ENCODE results near the gene WSCD1.

WSCD1 gene

GRCh38 chr17:6159541-6160231, 89.5 kb downstream of the WSCD1 start:
- CTCF ChIA-PET: no interaction called here
- Histone ChIP-seq H3K4me1 (ENCODE audit: control insufficient read depth, insufficient read depth, low read length) (peaks cover 28% of the 10 kb centered on the region), H3K36me3 (ENCODE audit: control insufficient read depth in 2 of 2, insufficient read depth in 1 of 2, low read length in 2 of 2) (no peaks in the 10 kb centered on the region), H3K4me3 (ENCODE audit: low read depth, low read length) (no peak overlapping the region), H3K27ac (ENCODE audit: extremely low read depth, low read depth, low read length) (no peak overlapping the region), H3K9me3 (ENCODE audit: control insufficient read depth, insufficient read depth, low read depth, low read length) (no peaks in the 10 kb centered on the region)
- POLR2A ChIA-PET: no interaction called here
- TF ChIP-seq PRDM10 (tag by site-specific recombination; IDR thresholded peaks at IDR 0.05): no peak
- no peak for TF ChIP-seq ZNF548 (tag by site-specific recombination; IDR thresholded peaks at IDR 0.05)
- TF ChIP-seq ZBTB8A (tag by site-specific recombination; IDR thresholded peaks at IDR 0.05): no peak
- no peak for TF ChIP-seq ZNF112 (tag by site-specific recombination; IDR thresholded peaks at IDR 0.05)
- no peak for TF ChIP-seq HOXA7 (CRISPR knock-in tag; IDR thresholded peaks at IDR 0.05; ENCODE audit: borderline replicate concordance)

DNA sequence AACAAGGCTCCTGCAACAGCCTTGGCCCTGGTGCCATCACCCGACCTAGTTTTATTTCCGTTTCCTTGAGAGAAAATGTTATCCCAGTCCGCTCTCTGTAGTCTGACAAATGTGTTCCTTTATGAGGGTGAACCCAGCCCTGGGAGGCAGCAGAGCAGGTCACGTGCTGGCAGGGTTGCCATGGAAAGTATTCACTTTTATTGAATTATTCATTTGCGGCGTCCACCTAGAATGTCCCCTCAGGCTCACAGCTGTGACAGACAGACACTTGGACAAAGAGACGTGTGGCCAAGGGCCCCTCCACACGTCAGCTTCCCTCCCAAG, 90.0 kb downstream of the WSCD1 start:
- H3K4me3 ChIP-seq (ENCODE audit: low read depth, low read length): no peak overlapping the region
- no peak overlapping the region for H3K27ac ChIP-seq (ENCODE audit: extremely low read depth, low read depth, low read length)
- H3K9me3 ChIP-seq (ENCODE audit: control insufficient read depth, insufficient read depth, low read depth, low read length): no peaks in the 10 kb centered on the region
- TF ChIP-seq, protein P1, sequence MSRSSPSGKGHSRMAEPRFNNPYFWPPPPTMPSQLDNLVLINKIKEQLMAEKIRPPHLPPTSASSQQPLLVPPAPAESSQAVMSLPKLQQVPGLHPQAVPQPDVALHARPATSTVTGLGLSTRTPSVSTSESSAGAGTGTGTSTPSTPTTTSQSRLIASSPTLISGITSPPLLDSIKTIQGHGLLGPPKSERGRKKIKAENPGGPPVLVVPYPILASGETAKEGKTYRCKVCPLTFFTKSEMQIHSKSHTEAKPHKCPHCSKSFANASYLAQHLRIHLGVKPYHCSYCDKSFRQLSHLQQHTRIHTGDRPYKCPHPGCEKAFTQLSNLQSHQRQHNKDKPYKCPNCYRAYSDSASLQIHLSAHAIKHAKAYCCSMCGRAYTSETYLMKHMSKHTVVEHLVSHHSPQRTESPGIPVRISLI (tag by site-specific recombination; IDR thresholded peaks at IDR 0.05): no peak
- TF ChIP-seq ZNF2 (tag by site-specific recombination; IDR thresholded peaks at IDR 0.05) (no peak), ZNF654 (tag by site-specific recombination; IDR thresholded peaks at IDR 0.05; ENCODE audit: low read depth) (no peak), ZNF792 (tag by site-specific recombination; IDR thresholded peaks at IDR 0.05) (no peak), KLF16 (tag by site-specific recombination; IDR thresholded peaks at IDR 0.05) (no peak), ZNF501 (tag by site-specific recombination; IDR thresholded peaks at IDR 0.05) (no peak), OVOL3 (tag by site-specific recombination; IDR thresholded peaks at IDR 0.05) (no peak), ZNF624 (tag by site-specific recombination; IDR thresholded peaks at IDR 0.05) (no peak), ZBTB26 (tag by site-specific recombination; optimal IDR thresholded peaks at IDR 0.05) (no peak), ZNF416 (tag by site-specific recombination; IDR thresholded peaks at IDR 0.05) (no peak), WT1 (tag by site-specific recombination; IDR thresholded peaks at IDR 0.05) (no peak), ZNF777 (tag by site-specific recombination; IDR thresholded peaks at IDR 0.05; ENCODE audit: borderline replicate concordance) (no peak), ZNF266 (tag by site-specific recombination; IDR thresholded peaks at IDR 0.05; ENCODE audit: low read depth) (no peak), ZBTB8A (tag by site-specific recombination; IDR thresholded peaks at IDR 0.05) (no peak), ZNF121 (tag by site-specific recombination; IDR thresholded peaks at IDR 0.05) (no peak)
- TF ChIP-seq, protein P2, sequence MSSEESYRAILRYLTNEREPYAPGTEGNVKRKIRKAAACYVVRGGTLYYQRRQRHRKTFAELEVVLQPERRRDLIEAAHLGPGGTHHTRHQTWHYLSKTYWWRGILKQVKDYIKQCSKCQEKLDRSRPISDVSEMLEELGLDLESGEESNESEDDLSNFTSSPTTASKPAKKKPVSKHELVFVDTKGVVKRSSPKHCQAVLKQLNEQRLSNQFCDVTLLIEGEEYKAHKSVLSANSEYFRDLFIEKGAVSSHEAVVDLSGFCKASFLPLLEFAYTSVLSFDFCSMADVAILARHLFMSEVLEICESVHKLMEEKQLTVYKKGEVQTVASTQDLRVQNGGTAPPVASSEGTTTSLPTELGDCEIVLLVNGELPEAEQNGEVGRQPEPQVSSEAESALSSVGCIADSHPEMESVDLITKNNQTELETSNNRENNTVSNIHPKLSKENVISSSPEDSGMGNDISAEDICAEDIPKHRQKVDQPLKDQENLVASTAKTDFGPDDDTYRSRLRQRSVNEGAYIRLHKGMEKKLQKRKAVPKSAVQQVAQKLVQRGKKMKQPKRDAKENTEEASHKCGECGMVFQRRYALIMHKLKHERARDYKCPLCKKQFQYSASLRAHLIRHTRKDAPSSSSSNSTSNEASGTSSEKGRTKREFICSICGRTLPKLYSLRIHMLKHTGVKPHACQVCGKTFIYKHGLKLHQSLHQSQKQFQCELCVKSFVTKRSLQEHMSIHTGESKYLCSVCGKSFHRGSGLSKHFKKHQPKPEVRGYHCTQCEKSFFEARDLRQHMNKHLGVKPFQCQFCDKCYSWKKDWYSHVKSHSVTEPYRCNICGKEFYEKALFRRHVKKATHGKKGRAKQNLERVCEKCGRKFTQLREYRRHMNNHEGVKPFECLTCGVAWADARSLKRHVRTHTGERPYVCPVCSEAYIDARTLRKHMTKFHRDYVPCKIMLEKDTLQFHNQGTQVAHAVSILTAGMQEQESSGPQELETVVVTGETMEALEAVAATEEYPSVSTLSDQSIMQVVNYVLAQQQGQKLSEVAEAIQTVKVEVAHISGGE (tag by site-specific recombination; conservative IDR thresholded peaks at IDR 0.05; ENCODE audit: low read depth): no peak
- peaks cover 28% of the 10 kb centered on the region for H3K4me1 ChIP-seq (ENCODE audit: control insufficient read depth, insufficient read depth, low read length)
- POLR2A ChIA-PET: no interaction called here
- H3K36me3 ChIP-seq (ENCODE audit: control insufficient read depth in 2 of 2, insufficient read depth in 1 of 2, low read length in 2 of 2): no peaks in the 10 kb centered on the region
- CTCF ChIA-PET: interaction anchor here (1.1 kb wide), 1 partner anchor 89 kb away, joined by 3 read pairs; no protein-coding TSS in a partner anchor

Data from HEK293 (cell line).